Skin of body (tissue), 2 donors: ENCODE results near the gene PEAK3. TPM values are rescaled to one million over a fixed set of nuclear protein-coding genes. Genes with fewer than 3 reads are reported as not detected.

Experiments used
- DNase-seq: peaks from one replicate; lab custom pipeline; 2025; lab: John Stamatoyannopoulos, UW
- total RNA-seq: library from RNA; depleted of rRNA; stranded (reverse); fragments of >200 nt; gene quantifications from one replicate; pipeline ENCODE4 v1.2.3, GENCODE V29; 2014

The PEAK3 gene
- total RNA-seq, 1 donor from 2014 or later, result 0.20 TPM

DNA sequence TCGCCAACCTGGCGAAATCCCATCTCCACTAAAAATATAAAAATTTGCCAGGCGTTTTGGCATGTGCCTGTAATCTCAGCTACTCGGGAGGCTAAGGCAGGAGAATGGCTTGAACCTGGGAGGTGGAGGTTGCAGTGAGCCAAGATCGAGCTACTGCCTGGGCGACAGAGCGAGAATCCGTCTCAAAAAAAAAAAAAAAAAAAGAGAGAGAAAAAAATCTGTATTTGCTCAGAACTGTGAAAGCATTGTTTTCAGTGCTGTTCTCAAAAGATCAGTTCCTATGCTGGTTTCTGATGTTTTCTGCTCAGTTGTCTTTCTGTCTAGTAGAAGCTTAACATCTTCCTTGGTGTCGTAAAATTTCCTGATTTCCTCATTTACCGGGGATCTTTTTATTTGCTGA, 42.8 kb downstream of the PEAK3 start:
- no peak for DNase-seq

DNA sequence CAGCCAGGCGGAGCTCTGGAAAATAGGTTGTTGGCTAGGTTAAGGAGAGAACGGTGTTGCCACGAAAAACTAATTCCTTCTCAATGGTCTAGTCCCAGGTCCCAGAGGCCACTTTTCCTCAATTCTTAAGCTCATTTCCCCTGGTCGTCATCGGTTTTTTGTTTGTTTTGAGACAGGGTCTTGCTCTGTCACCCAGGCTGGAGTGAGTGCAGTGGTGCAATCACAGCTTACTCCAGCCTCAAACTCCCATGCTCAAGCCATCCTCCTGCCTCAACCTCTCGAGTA, 44.2 kb downstream of the PEAK3 start:
- no peak for DNase-seq

DNA sequence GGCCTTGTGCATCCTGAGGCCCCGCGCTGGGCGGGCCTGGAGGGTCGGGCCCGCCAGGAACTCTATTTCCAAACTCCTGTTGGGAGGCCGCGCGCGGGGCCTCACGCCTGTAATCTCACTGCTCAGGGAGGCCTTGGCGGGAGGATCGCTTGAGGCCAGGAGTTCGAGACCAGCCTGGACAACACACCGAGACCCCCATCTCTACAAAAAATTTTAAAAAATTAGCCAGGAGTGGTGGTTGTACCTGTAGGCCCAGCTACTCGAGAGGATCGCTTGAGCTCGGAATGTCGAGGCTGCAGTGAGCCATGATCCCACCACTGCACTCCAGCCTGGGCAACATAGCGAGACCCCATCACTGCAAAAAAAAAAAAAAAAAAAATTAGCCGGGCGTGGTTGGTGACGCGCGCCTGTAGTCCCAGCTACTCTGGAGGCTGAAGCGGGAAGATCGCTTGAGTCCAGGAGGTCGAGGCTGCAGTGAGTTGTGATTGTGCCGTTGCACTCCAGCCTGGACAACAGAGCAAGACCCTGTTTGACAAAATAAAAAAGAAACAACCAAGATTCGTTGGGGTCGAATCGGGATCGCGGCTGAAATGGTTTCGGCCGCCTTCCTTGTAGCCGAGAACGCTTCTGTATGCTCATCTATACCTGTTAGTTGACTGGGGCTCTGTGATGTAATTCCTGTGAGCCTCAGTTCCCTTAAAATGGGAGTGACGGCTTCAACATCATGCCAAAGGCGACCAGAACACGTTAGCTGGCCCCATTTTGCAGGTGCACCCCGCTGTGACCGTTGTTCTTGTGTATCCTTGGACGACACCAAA, 44.7 kb downstream of the PEAK3 start:
- DNase-seq, result peak; percentile 60

DNA sequence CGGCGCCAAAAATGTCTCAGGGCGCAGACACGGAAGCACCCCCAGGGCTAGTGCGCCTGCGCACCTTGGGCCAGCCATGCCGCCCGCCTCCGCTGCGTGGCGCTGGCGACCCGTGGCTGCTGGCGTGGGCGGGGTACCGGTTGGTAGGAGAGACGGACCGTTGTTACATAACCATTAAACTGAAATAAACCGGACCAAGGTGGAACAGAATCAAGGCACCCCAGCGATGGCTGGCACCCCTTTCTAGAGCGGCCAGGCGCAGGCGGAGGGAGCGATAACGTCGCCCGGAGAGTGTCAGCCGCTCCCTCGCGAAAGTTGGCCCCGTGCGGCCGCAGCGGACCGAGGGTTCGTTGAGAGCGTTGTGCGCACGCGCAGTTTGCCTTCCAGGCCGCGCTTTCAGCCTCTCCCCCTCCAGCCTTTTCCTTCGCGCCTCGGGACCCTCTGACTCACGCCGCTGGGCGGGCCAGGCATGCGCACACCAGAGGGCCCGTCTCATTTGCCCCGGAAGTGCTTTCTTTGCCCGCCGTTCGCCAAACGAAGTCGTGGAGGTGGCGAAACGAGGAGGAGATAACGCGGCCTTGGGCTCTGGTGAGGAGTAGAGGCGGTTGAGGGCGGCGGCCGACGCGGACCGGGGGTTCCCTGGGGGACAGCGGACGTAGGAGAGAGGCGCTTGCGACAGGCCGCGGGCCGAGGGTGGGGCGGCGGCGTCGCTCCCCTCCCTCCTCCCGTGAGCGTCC, 45.5 kb downstream of the PEAK3 start, which contains the start of the genes PLEKHJ1 and SF3A2:
TSS of gene PLEKHJ1 (minus strand) at position 16 of the 737 bp plus-strand sequence. CDS start 81 bp downstream, outside the sequence.
TSS of gene SF3A2 (plus strand) at position 511 of the 737 bp plus-strand sequence. CDS start 6,595 bp downstream, outside the sequence.
- peak; percentile 98 for DNase-seq

DNA sequence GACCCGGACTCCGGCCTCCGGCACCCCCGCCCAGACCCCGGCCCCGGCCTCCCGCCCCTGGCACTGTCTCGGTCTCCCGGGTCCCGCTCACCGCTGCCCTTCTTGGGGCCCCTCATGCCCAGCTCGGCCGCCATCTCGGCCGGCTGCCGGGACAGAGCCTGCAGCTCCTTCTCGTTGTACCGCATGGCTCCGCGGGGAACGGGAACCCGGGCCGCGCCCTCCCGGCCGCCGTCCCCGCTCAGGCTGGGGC, 46.0 kb downstream of the PEAK3 start:
- DNase-seq, result no peak

DNA sequence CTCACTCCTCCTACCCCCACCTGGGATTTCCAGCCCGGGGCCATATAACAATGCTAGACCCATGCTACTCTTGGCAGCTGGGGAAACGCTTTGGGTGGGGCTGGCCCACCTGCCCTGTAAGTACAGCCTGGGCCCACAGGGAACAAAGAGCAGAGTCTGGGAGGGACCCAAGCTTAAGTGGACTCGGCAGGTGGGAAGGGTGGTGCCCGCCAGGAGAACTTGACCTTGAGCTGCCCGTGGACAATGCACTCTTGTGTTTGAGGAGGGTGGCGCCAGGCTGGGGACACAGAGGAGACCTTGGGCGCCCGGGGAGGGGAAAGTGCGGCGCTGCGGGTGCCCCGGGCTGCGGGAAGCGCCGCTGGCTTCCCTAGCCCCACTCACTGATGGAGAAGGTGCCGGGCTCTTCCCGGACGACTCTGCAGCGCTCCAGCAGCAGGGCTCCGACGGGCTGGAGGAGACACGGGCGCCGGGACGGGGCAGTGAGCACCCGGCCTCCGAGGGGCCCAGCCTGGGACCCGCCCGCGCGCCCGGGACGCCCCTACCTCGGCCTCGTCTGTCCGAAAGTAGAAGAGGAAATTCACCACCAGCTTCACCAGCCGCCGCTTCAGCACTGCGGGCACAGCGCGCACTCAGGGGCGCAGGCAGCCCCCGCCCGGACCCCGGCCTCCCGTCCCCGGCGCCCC, 46.5 kb downstream of the PEAK3 start:
- DNase-seq, result no peak

DNA sequence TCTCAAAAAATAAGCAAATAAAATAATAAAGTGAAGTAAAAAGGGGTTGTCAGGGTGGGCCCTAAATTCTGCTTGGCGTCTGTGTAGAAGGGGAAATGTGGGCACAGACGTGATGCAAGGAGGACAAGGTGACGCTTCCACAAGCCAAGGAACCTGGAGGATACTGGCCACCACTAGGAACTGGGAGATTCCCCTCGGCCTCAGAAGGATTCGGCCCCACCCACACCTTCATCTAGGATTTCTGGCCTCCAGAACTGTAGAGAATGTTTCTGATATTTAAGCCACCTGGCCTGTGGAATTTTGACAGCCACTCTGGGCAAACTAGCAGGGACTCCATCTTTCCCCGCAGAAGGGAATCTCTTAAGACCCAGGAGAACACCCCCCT, 47.0 kb downstream of the PEAK3 start:
- DNase-seq, result no peak

DNA sequence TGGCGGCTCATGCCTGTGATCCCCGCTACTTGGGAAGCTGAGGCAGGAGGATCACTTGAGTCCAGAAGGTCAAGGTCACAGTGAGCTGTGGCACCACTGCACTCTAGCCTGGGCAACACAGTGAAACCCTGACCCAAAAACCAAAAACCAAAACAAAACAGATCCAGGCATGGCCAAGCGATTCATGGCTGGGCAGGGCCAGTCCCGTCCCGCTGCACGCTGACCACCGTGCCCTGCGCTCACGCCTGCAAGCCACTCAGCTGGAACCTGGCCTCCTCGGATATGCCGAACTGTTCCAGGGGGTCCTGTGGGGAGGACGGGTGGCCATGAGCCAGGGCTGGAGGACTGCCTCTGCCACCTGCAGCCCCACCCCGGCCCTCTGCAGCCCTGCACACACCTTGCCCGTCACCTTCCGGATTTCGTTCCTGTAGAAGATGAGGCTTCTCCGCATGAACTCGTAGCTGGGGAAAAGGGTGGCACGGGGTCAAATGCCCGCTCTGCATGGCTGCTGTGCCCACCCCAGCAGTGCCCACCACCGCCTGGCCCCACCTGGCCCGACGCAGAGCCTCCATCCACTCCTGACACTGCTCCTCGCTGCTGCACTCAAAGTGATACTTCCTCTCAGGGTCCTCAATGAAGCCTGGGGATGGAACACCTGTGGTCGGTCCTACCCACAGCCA, 48.2 kb downstream of the PEAK3 start:
- DNase-seq, result no peak

DNA sequence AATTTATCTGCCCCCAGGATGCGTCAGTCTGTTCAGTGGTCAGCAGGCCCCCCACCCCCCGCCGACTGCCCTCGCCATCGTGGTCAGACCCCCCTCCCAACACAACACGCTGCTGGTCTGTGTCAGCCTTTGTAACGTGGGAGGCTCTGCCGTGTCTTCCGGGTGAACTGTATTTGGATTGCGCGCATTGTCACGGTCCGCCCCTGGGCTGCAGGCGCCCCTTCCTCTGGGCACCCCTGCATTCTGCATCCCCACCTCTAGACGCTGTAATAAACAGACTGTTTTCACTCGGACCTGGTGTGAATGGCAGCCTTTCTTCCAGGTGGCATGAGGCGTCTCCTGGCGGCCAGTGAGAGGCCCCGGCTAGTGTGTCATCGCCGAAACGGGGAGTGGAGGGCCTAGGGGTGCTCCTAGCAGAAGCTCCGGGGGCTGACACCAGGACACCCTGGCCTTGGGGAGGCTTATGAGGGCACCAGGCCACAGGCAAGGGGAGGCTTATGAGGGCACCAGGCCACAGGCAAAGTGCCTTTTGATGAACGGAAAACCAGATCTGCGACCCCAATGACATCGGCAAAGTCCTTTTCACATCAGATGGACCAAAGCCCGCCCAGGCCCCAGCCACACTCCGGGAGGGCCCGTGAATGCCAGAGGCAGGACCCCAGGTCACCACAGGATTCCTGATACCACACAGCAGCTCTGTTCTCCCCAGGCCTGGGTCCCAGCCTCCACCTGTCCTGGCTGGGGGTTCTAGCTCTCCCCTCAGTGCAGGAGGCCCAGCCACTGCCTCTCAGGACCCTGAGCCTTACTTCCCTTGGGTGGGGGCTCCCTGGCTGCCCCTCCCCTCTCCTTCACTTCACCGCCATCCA, 49.5 kb downstream of the PEAK3 start:
- no peak for DNase-seq

DNA sequence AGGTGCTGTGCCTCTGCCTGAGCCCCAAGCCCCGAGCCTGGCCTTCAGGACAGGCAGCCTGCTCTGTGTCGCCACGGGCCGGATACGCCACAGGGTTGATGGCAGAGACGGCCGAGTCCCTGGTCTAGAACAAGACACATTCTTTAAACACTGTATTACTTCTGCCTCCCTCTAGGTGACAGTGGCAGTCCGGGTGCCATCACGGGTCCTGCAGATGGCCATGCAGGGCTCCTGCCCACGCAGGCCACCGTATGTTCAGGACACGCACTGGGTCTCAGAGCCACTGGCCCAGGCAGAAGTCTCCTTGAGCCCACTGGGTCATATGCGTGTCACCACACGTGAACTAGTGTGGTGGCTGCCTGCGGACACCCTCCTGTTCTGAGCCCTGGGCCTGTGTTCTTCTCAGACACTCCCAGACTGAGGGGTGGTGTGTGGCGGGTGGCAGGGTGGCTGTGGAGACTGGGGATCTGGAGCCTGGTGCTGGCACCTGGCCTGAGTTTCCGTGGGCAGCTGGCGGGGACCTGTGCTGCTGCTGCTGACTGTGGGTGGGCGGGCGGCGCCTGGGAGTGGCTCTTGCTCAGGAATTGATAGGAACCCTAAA, 50.3 kb downstream of the PEAK3 start:
- no peak for DNase-seq

DNA sequence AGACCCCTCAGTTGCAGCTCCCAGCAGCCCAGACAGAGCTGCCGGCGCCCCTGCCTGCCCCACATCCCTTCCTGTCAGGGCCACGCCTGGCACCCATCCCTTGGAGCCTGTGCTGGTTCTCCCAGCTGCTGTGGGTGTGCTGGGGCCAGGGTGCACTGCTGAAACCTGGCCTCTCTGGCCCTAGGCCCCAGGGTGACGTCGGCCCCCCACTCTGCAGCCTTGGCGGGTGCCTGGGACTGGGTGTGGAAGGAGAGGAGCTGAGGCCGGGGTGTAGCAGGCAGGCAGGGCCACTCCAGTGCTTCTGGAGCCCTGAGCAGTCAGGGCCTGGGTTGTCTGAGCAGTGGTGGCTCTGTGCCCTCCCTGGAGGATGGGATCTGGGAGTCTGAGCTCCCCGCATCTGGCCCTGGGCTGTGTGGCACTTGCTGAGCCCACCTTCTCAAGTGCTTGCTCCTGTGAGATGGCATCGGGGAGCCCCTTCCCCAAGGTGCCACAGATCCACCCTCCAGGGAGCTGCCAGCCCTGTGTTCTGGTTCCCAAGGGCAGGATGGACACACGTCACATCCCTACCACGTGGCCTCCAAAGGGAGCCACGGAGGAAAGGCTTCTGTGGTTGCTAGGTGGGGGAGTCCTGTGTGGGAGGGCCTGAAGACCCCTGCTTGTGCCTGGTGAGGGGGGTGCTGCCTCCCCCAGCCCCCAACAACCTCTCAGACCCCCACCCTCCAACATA, 51.0 kb downstream of the PEAK3 start:
- no peak for DNase-seq

DNA sequence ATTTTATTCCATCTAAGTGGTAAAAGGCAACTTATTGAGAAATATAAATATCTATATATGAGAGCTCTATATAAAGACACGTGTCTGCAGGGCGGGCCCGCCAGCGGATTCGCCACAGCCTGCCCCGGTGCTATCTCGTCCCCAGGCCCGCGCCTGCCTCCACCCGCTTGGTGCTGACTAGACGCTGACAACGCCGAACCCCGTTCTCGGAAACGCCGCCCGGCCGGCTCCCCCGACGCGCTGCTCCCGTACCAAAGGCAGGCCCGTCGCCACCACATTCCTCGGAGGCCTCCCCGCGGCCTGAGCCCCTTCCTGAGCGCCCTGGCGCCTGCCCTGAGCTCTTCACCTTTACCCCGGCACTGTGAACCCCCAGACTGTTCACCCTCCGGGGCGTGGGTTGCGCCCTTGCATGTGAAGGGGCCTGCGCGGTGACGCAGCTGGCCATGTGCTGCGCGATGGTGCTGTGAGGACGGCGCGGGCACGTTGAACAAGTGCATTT, 51.9 kb downstream of the PEAK3 start:
- no peak for DNase-seq

DNA sequence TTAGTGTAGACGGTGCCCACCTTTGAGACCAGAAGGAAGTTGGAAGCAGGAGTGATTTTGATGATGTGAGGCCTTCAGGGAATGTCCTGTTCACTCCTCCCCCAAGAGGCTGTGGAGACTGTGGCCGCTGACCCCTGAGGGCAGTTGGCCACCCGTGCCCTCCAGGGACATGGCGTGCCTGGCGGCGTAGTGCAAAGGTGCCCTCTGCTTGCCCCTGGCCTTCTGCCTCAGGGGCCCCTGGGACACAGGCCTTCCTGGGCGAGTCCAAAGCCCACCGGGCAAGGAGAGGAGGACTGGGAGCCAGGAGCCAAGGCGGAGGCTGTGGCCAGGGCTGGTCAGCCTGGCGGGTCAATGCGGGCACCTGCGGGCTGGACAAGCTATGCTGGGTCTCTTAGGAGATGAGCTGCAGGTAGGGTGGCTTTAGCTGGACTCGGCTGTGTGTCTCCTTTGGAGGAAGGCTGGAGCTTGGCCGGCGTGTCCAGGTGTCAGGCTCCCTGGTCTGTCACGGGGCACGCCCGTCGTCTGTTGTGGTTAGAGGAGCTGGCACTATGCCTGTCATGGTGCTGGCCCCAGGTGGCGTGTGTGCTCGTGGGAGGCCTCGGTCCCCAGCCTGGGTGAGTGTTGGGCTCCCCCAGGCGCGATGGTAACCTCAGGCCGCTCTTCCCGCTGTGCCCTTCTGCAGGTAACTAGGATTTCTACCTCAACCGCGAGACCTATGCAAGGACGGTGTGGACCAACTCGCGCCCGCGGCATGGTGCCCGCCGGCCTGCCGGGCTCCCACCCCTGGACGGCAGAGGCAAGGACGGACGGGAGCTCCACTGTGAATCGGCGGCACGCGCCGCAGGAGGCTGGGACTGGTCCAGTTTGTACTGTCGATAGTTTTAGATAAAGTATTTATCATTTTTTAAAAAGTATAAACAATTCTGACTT, 52.6 kb downstream of the PEAK3 start:
- DNase-seq, result no peak

DNA sequence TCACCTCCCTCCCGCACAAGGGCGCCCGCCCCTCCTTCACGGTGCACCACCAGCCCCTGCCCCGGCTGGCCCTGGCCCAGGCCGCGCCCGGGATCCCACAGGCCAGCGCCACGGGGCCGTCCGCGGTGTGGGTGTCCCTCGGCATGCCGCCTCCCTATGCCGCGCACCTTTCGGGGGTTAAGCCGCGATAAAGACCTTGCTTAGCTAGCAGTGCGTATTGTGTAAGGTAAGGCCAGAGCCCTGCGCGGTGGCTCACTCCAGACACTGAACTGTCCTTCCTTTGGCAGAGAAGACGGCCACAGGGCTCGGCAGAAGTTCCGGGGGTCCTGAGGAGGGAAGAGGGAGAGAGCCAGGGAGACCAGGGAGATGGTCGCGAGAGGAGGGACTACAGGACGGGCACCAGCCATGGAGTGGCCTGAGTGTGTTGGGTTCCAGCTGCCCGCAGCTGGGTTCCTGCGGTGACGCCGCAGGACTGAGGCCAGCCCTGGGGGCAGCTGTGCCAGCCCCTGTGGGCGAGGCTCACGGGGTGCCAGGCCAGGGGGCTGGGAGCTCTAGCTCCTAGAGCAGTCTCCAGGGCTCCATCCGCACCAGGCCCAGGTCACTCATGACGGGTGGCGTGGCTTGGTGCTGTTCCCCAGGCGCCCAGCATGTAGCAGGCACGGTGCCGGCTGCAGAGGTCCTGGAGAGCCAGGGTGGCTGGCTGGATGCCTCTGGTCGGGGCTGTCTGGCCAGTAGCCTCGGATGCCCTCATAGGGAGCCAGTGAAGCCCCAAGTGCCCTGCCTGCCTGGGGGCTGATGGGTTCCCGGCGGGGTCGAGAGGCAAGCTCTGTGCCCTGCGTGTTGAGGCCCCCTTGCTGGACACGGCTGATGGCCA, 53.6 kb downstream of the PEAK3 start:
- no peak for DNase-seq

DNA sequence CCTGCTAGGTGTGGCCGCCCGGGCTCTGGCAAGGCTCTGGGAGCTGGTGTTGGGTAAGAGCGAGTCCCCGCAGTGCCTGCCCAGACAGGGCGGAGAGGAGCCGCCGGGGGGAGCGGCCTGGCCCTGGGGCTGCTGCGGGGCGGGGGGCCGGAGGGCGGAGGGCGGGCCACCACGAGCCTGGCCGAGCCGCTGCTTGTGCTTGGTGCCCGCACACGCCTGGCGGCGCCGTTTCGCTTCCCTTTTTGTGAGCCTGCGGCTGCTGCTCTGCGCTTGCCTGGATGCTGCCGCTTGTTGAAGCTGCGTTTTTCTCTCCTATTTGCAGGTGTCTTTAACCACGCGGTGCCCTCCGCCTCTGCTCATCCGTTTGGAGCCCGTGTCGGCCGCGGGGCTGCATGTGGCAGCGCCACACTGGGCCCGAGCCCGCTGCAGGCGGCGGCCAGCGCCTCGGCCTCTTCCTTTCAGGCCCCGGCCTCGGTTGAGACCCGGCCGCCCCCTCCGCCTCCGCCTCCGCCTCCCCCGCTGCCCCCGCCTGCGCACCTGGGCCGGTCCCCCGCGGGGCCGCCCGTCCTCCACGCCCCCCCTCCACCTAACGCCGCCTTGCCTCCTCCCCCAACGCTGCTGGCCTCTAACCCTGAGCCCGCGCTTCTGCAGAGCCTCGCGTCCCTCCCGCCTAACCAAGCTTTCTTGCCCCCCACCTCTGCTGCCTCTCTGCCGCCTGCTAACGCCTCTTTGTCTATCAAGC, 54.4 kb downstream of the PEAK3 start:
- DNase-seq, result no peak

DNA sequence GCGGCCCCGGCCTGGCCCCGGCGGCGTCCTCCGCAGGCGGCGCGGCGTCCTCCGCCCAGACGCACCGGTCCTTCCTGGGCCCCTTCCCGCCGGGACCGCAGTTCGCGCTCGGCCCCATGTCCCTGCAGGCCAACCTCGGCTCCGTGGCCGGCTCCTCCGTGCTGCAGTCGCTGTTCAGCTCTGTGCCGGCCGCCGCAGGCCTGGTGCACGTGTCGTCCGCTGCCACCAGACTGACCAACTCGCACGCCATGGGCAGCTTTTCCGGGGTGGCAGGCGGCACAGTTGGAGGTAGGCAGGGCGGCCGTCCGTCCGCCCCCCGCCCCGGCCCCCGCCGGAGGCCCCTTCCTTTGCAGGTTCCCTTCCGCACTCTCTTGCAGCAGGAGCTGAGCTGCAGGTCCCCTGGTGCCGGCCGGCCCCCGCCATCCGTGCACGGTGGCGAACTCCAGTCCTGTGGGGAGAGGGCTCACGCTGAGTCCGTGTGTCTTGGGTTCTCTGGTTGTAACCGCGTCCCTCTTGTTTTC, 55.1 kb downstream of the PEAK3 start:
- DNase-seq, result no peak
